H9 (cell line): Measurements from ENCODE around the gene SLC5A1. TPM values are rescaled to one million over a fixed set of nuclear protein-coding genes. Genes with fewer than 3 reads are reported as not detected.

ENCODE experiments used
- DNase-seq: peaks from one replicate; pipeline ENCODE4 v3.0.0-alpha.2; 2017
- H2AFZ ChIP-seq: one replicate; pipeline ENCODE4 v1.6.1; 2013; ENCODE audit warnings: mild to moderate bottlenecking, low read length, control low read depth, moderate library complexity
- H2AK5ac ChIP-seq: 2 replicates; pipeline ENCODE4 v1.6.1; 2013; ENCODE audit warnings: low read length, control low read depth, mixed read lengths; ENCODE audit not compliant: insufficient read length
- H2BK120ac ChIP-seq: one replicate; pipeline ENCODE4 v1.6.1; 2013; ENCODE audit warnings: low read depth, mild to moderate bottlenecking, low read length, control low read depth, inconsistent platforms; ENCODE audit not compliant: poor library complexity, severe bottlenecking
- H2BK12ac ChIP-seq: 2 replicates; pipeline ENCODE4 v1.6.1; 2013; ENCODE audit warnings: low read length, control low read depth, mixed read lengths, low read depth; ENCODE audit not compliant: insufficient read length
- H2BK15ac ChIP-seq: 2 replicates; pipeline ENCODE4 v1.6.1; 2013; ENCODE audit warnings: low read depth, low read length, control low read depth
- H2BK20ac ChIP-seq: one replicate; pipeline ENCODE4 v1.6.1; 2013; ENCODE audit warnings: low read depth, mild to moderate bottlenecking, low read length, control low read depth, inconsistent platforms; ENCODE audit not compliant: poor library complexity, severe bottlenecking
- H2BK5ac ChIP-seq: 2 replicates; pipeline ENCODE4 v1.6.1; 2013; ENCODE audit warnings: low read length, control low read depth, mixed read lengths; ENCODE audit not compliant: insufficient read length
- H3K14ac ChIP-seq: 2 replicates; pipeline ENCODE4 v1.6.1; 2013; ENCODE audit warnings: low read length, control low read depth; ENCODE audit not compliant: insufficient read depth
- H3K18ac ChIP-seq: 2 replicates; pipeline ENCODE4 v1.6.1; 2013; ENCODE audit warnings: low read depth, mild to moderate bottlenecking, mixed read lengths, low read length, control low read depth; ENCODE audit not compliant: insufficient read length
- H3K23ac ChIP-seq: 2 replicates; pipeline ENCODE4 v1.6.1; 2013; ENCODE audit warnings: low read length, control low read depth, mixed read lengths, low read depth; ENCODE audit not compliant: insufficient read length
- H3K23me2 ChIP-seq: 2 replicates; pipeline ENCODE4 v1.6.1; 2013; ENCODE audit warnings: low read depth, mild to moderate bottlenecking, mixed read lengths, low read length, control low read depth; ENCODE audit not compliant: insufficient read length, poor library complexity, severe bottlenecking
- H3K27ac ChIP-seq: 2 replicates; pipeline ENCODE4 v1.5.1; 2013; ENCODE audit warnings: low read length, control low read depth, mixed read lengths, low read depth; ENCODE audit not compliant: insufficient read length
- H3K27me3 ChIP-seq: 2 replicates; pipeline ENCODE4 v1.6.1; 2013; ENCODE audit warnings: low read length, control low read depth, inconsistent platforms; ENCODE audit not compliant: insufficient read depth
- H3K4ac ChIP-seq: 2 replicates; pipeline ENCODE4 v1.6.1; 2013; ENCODE audit warnings: low read depth, mild to moderate bottlenecking, control low read depth, inconsistent platforms, low read length, moderate library complexity
- H3K4me1 ChIP-seq: 2 replicates; pipeline ENCODE4 v1.6.1; 2013; ENCODE audit warnings: low read length, control low read depth, inconsistent platforms; ENCODE audit not compliant: insufficient read depth
- H3K4me2 ChIP-seq: 2 replicates; pipeline ENCODE4 v1.6.1; 2013; ENCODE audit warnings: low read length, control low read depth, mixed read lengths; ENCODE audit not compliant: insufficient read length, insufficient read depth
- H3K56ac ChIP-seq: 2 replicates; pipeline ENCODE4 v1.6.1; 2013; ENCODE audit warnings: low read depth, mild to moderate bottlenecking, mixed read lengths, low read length, control low read depth; ENCODE audit not compliant: insufficient read length
- H3K79me1 ChIP-seq: 2 replicates; pipeline ENCODE4 v1.6.1; 2013; ENCODE audit warnings: low read depth, mild to moderate bottlenecking, moderate library complexity, low read length, control low read depth, inconsistent platforms; ENCODE audit not compliant: insufficient read depth, poor library complexity, severe bottlenecking
- H3K79me2 ChIP-seq: 2 replicates; pipeline ENCODE4 v1.6.1; 2013; ENCODE audit warnings: low read length, control low read depth, inconsistent platforms; ENCODE audit not compliant: insufficient read depth
- H3K9ac ChIP-seq: 2 replicates; pipeline ENCODE4 v1.6.1; 2013; ENCODE audit warnings: low read length, control low read depth, mixed read lengths; ENCODE audit not compliant: insufficient read length; ENCODE audit errors: extremely low read depth
- H3K9me3 ChIP-seq: one replicate; pipeline ENCODE4 v1.6.1; 2013; ENCODE audit warnings: low read depth, low read length, inconsistent platforms; ENCODE audit not compliant: control insufficient read depth
- H3T11ph ChIP-seq: one replicate; pipeline ENCODE4 v1.6.1; 2013; ENCODE audit warnings: mild to moderate bottlenecking, low read length, control low read depth, inconsistent platforms
- H4K20me1 ChIP-seq: one replicate; pipeline ENCODE4 v1.6.1; 2013; ENCODE audit not compliant: control insufficient read depth, insufficient read length, insufficient read depth
- H4K5ac ChIP-seq: 2 replicates; pipeline ENCODE4 v1.6.1; 2013; ENCODE audit warnings: low read depth, mild to moderate bottlenecking, mixed read lengths, low read length, control low read depth; ENCODE audit not compliant: insufficient read length
- H4K8ac ChIP-seq: replicated peaks from 2 replicates; pipeline ENCODE4 v1.6.1; 2013; ENCODE audit warnings: low read length, control low read depth, mixed read lengths, low read depth; ENCODE audit not compliant: insufficient read length
- H4K91ac ChIP-seq: 2 replicates; pipeline ENCODE4 v1.6.1; 2013; ENCODE audit warnings: low read depth, mild to moderate bottlenecking, moderate library complexity, mixed read lengths, low read length, control low read depth; ENCODE audit not compliant: insufficient read length
- H3K27ac Mint-ChIP-seq, 3 experiments: 2 replicates in 2 of 3; 3 replicates in 1 of 3; pipeline ENCODE4 v1.8.0; 2020 to 2021; ENCODE audit warnings: mixed read lengths in 3 of 3, mild to moderate bottlenecking in 1 of 3, moderate library complexity in 1 of 3
- H3K27me3 Mint-ChIP-seq: 2 replicates; pipeline ENCODE4 v1.8.0; 2021; ENCODE audit warnings: low read depth, mild to moderate bottlenecking, moderate library complexity, mixed read lengths
- H3K36me3 Mint-ChIP-seq, 3 experiments: 2 replicates in 2 of 3; 3 replicates in 1 of 3; pipeline ENCODE4 v1.8.0; 2020 to 2021; ENCODE audit warnings: low read depth in 3 of 3, mixed read lengths in 3 of 3; ENCODE audit not compliant: insufficient read depth in 1 of 3
- H3K4me1 Mint-ChIP-seq, 2 experiments: 2 replicates each; pipeline ENCODE4 v1.8.0; 2020; ENCODE audit warnings: mixed read lengths in 2 of 2
- H3K4me3 Mint-ChIP-seq, 2 experiments: 2 replicates in 1 of 2; 3 replicates in 1 of 2; pipeline ENCODE4 v1.8.0; 2020 to 2021; ENCODE audit warnings: mild to moderate bottlenecking in 2 of 2, mixed read lengths in 2 of 2, moderate library complexity in 1 of 2
- H3K9me3 Mint-ChIP-seq, 2 experiments: 2 replicates in 1 of 2; 3 replicates in 1 of 2; pipeline ENCODE4 v1.8.0; 2020; ENCODE audit warnings: mild to moderate bottlenecking in 2 of 2, mixed read lengths in 2 of 2, moderate library complexity in 1 of 2
- CTCF ChIP-seq: fragments of 200-600 bp; sonication (generic); conservative IDR thresholded peaks from 3 replicates; pipeline ENCODE4 v1.8.0; 2021; ENCODE audit warnings: antibody characterized with exemption, mild to moderate bottlenecking
- WGBS: extraction: QIAGEN DNeasy Blood & Tissue Kit; methylation state at CpG from one replicate; pipeline ENCODE4 v1.1.7; 2013; ENCODE audit warnings: missing lambda C conversion rate, low lambda C conversion rate, mixed read lengths; ENCODE audit not compliant: insufficient read length; ENCODE audit errors: extremely low coverage; 5-methylcytosine and 5-hydroxymethylcytosine counted together
- total RNA-seq: library from RNA; stranded (reverse); gene quantifications from 2 replicates; pipeline ENCODE4 v1.2.1, GENCODE V29; 2021

Gene SLC5A1
- total RNA-seq, 1 experiment from 2014 or later, result not detected

- Histone ChIP-seq H3K18ac (no peak overlapping the region), H3K79me2 (no peaks in the 10 kb centered on the region), H3K9me3 (no peaks in the 10 kb centered on the region), H2BK12ac (no peak overlapping the region), H3K14ac (no peak overlapping the region), H2BK20ac (no peak overlapping the region), H2BK5ac (no peak overlapping the region), H4K20me1 (no peaks in the 10 kb centered on the region), H3K4me2 (no peak overlapping the region), H3K56ac (no peak overlapping the region), H2BK120ac (no peak overlapping the region), H2BK15ac (no peak overlapping the region), H4K8ac (no peak overlapping the region), H2AFZ (no peak overlapping the region), H3K9ac (no peak overlapping the region), H3K27me3 (no peaks in the 10 kb centered on the region), H3K23ac (no peak overlapping the region), H3T11ph (no peak overlapping the region), H3K4ac (no peak overlapping the region), H4K91ac (no peak overlapping the region), H4K5ac (no peak overlapping the region), H3K4me1 (no peaks in the 10 kb centered on the region), H3K27ac (no peak overlapping the region), H3K79me1 (no peaks in the 10 kb centered on the region), H2AK5ac (no peak overlapping the region), H3K23me2 (no peaks in the 10 kb centered on the region)
- TF ChIP-seq CTCF, result no peak
- Mint-ChIP-seq H3K27ac (no peak overlapping the region), H3K9me3 (no peaks in the 10 kb centered on the region; a peak in 1 of 5 replicates), H3K4me3 (no peak overlapping the region), H3K4me1 (peaks cover 3 to 7% of the 10 kb centered on the region in 2 experiments; a peak in 2 of 4 replicates), H3K27me3 (peaks cover 45% of the 10 kb centered on the region), H3K36me3 (no peaks in the 10 kb centered on the region)
- no peak for DNase-seq
- 100% methylated on average over 1 of the region's 1 CpG for WGBS
Measured at GRCh38 chr22:32077151-32077550, 34.1 kb downstream of the SLC5A1 start.
